ENCODE measurements around the gene NR4A1. TPM values are rescaled to one million over a fixed set of nuclear protein-coding genes. Genes with fewer than 3 reads are reported as not detected.

Gene NR4A1
- total and polyA plus RNA-seq, 10 of the 15 experiments (the other 5 are each of a cell fraction or from before 2014, with no cell fraction given): 0.05 to 7.9 (median 2.2) TPM; not detected in 1

DNA sequence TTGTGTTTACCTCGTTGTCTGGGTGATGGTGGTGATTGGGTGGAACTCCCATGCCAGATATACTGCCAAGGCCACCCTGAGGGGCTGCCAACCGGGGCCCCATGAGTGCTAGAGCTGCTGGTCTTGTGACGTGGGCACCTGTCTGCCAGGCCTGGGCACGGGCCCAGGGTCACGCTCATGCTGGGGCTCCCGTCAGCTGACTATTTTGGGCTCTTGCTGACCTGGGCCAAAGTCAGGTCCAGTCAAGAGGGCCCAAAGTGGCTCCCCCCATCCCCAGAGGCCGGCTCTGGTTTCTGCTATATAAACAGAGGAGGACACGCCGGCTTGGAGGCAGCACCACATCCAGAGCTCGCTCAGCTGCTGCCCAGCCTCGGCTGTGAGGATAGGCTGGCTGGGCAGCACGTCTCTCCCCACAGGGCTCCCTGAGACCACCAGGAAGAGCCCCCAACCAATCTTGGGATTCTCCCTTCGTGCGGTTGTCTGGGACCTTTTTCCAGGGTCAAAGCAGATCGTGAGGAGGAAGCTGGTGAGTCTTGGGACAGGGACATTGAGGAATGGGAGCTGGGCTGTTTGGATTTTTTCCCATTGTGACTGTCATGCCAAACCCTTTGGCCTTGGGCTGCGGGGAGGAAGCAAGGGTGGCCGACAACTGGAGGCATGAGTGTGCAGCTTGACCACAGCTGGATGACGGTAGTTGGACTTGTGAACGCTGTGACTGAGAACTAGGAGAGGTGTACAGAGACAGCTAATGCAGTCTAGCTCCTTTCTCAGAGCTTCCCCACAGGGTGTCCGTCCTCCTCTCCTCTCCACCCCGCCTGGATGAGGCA lies 7.6 kb upstream of the NR4A1 start:
- ChIA-PET RAD21 (ENCODE audit: unreplicated experiment) (interaction anchor here (0.8 to 1.3 kb wide), 3 partner anchors 11 to 39 kb away, joined by 4 to 5 read pairs (median 4); no protein-coding TSS in a partner anchor), POLR2A (interaction anchor here (0.6 to 2.3 kb wide), 5 partner anchors 8 to 963 kb away, joined by 3 to 7 read pairs (median 3); partner anchors contain the start of gene EIF4B), SMC1A (ENCODE audit: uncharacterized antibody, unreplicated experiment) (interaction anchor here (0.9 to 1.2 kb wide), 4 partner anchors 12 to 25 kb away, joined by 3 to 5 read pairs (median 4); no protein-coding TSS in a partner anchor), CTCF (interaction anchor here (0.9 to 6.8 kb wide), 6 partner anchors 11 to 72 kb away, joined by 3 to 61 read pairs (median 8); partner anchors contain the start of gene ATG101)
- no peak overlapping the region for H2AFZ ChIP-seq (ENCODE audit: control insufficient read depth, low read depth, low read length)
- H3K4me1 ChIP-seq (ENCODE audit: control insufficient read depth, insufficient read depth, low read length): peaks cover 15% of the 10 kb centered on the region
- ATAC-seq: no peak
- H3K4me3 ChIP-seq: no peak overlapping the region
- no peak for FAIRE-seq
- intact Hi-C loops (cut with micrococcal nuclease; ENCODE audit: unreplicated experiment): no loop called here
- in situ Hi-C loops (cut with MboI): no loop called here
- H3K79me2 ChIP-seq (ENCODE audit: control insufficient read depth, insufficient read depth, low read length): no peaks in the 10 kb centered on the region
- WGBS (ENCODE audit: insufficient coverage, insufficient replicate concordance, low lambda C conversion rate, missing lambda C conversion rate): 40% methylated on average over 19 of the region's 21 CpGs
- no peaks in the 10 kb centered on the region for H3K9me3 ChIP-seq (replicated peaks; ENCODE audit: control insufficient read depth, insufficient read depth, low read length)
- TF ChIP-seq ZNF592 (IDR thresholded peaks at IDR 0.05): no peak
- no peak for DNase-seq (ENCODE audit: low read depth, low spot score)
- no peak overlapping the region for H3K4me2 ChIP-seq (ENCODE audit: control insufficient read depth, insufficient read depth)
- no peaks in the 10 kb centered on the region for H4K20me1 ChIP-seq (ENCODE audit: control insufficient read depth, insufficient read depth)
- no peaks in the 10 kb centered on the region for H3K27me3 ChIP-seq (replicated peaks in 1 of 2; ENCODE audit: control insufficient read depth in 2 of 2, insufficient read depth in 2 of 2, low read length in 1 of 2)
- no peak overlapping the region for H3K27ac ChIP-seq (ENCODE audit: control insufficient read depth, insufficient read depth)
- H3K36me3 ChIP-seq (ENCODE audit: control insufficient read depth in 2 of 2, insufficient read depth in 2 of 2, low read length in 1 of 2): no peaks in the 10 kb centered on the region
- BruUV-seq (replicated peaks): no TSS peak
- no peak overlapping the region for H3K9ac ChIP-seq (ENCODE audit: control insufficient read depth, insufficient read depth, low read length)
